CD4-positive, CD25-positive, alpha-beta regulatory T cell (primary cell): ENCODE measurements around the gene COX7A2L. TPM values are rescaled to one million over a fixed set of nuclear protein-coding genes. Genes with fewer than 3 reads are reported as not detected.
"Not testable (repeated sequence)": the region's sequence is repeated elsewhere in the genome, so short reads cannot be mapped to it uniquely, and the experiment has no call there.

ENCODE experiments used
- ATAC-seq, 2 donors: fragments of 150-1000 bp; cut with Tn5 transposase; one replicate each; pipeline ENCODE4 v1.10.0; 2021; ENCODE audit warnings: low read depth in 2 of 2, moderate number of reproducible peaks in 2 of 2, moderate library complexity in 1 of 2
- DNase-seq, 3 donors: peaks; one replicate each; pipeline versions ENCODE4 v3.0.0 to v3.0.0-alpha.2; 2012 to 2022; ENCODE audit warnings: mixed read lengths in 1 of 3
- H3K27ac ChIP-seq: one replicate; pipeline ENCODE4 v1.7.0; 2013; ENCODE audit warnings: mild to moderate bottlenecking, low read length; ENCODE audit not compliant: insufficient read depth, poor library complexity, severe bottlenecking
- H3K27me3 ChIP-seq: one replicate; pipeline ENCODE4 v1.7.0; 2013; ENCODE audit warnings: low read length; ENCODE audit not compliant: control insufficient read depth, insufficient read depth
- H3K36me3 ChIP-seq: one replicate; pipeline ENCODE4 v1.7.0; 2013; ENCODE audit warnings: mild to moderate bottlenecking, low read length, moderate library complexity; ENCODE audit not compliant: control insufficient read depth, insufficient read depth
- H3K4me1 ChIP-seq: 2 replicates; pipeline ENCODE4 v1.7.0; 2013; ENCODE audit warnings: mild to moderate bottlenecking, low read length; ENCODE audit not compliant: insufficient read depth, control insufficient read depth, poor library complexity, severe bottlenecking
- H3K4me3 ChIP-seq: one replicate; pipeline ENCODE4 v1.7.0; 2013; ENCODE audit warnings: low read depth, mild to moderate bottlenecking, low read length, moderate library complexity
- H3K9me3 ChIP-seq, 2 experiments: 1 replicate in 1 of 2; 2 replicates in 1 of 2; pipeline ENCODE4 v1.7.0; 2013; ENCODE audit warnings: low read length in 2 of 2, mild to moderate bottlenecking in 1 of 2, moderate library complexity in 1 of 2; ENCODE audit not compliant: control insufficient read depth in 2 of 2
- H3K27ac Mint-ChIP-seq, 3 donors: one replicate each; pipeline ENCODE4 v1.8.0; 2020 to 2022; ENCODE audit warnings: mild to moderate bottlenecking in 3 of 3, mixed read lengths in 3 of 3, moderate library complexity in 2 of 3
- H3K27me3 Mint-ChIP-seq: one replicate; pipeline ENCODE4 v1.8.0; 2022; ENCODE audit warnings: mild to moderate bottlenecking, mixed read lengths
- H3K36me3 Mint-ChIP-seq: one replicate; pipeline ENCODE4 v1.8.0; 2020; ENCODE audit warnings: mixed read lengths
- H3K4me1 Mint-ChIP-seq, 4 donors: one replicate each; pipeline ENCODE4 v1.8.0; 2020 to 2022; ENCODE audit warnings: mixed read lengths in 4 of 4, mild to moderate bottlenecking in 1 of 4
- H3K4me3 Mint-ChIP-seq, 4 donors: one replicate each; pipeline ENCODE4 v1.8.0; 2020 to 2022; ENCODE audit warnings: mild to moderate bottlenecking in 4 of 4, mixed read lengths in 4 of 4, moderate library complexity in 3 of 4
- H3K9me3 Mint-ChIP-seq, 7 donors: one replicate each; pipeline ENCODE4 v1.8.0; 2020 to 2022; ENCODE audit warnings: mixed read lengths in 7 of 7, mild to moderate bottlenecking in 3 of 7, moderate library complexity in 2 of 7
- polyA plus RNA-seq, 4 donors: library from polyadenylated mRNA; unstranded; fragments of 300-500 nt; fragmentation: Illumina TruSeq; gene quantifications; one replicate each; pipeline ENCODE4 v1.2.3, GENCODE V29; 2021
- total RNA-seq: library from RNA; stranded (reverse); gene quantifications from one replicate; pipeline ENCODE4 v1.2.3, GENCODE V29; 2022

Gene COX7A2L
- total and polyA plus RNA-seq, 5 donors from 2014 or later: 57.2 to 214 (median 191) TPM

DNA sequence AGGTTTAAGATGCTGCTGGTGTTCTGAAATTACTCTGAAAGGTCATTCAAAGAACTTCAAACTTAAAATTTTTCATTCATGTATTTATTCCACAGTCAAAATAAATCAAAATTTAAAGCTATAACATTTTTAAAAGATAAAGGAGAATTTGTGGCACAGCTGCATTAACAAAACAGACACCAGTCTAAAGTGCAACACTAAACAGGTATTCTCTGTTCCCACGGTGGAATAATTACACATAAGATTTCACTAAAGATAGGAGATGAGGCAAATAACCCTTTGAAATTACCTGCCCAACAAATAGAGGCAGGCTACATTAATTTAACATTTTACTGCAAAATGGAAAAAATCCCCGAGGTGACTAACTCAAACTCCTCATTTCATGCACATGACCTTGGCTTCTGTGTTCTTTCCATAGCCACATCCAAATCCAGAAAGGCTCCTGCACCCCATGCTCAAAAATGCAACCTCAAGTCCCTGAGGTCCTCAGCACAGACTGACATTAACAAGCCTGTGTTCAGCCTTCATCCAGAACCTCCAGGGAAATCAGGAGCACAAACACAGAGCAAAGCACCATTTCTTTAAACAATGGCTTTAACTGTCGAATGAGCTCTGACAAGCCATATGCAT lies 10.5 kb downstream of the COX7A2L start:
- Mint-ChIP-seq H3K27me3 (no peaks in the 10 kb centered on the region), H3K4me1 (peaks cover 22 to 50% (median 33%) of the 10 kb centered on the region in 4 donors), H3K9me3 (no peaks in the 10 kb centered on the region), H3K4me3 (no peak overlapping the region), H3K27ac (peak overlapping the region in 1 of 3 donors; percentile 42), H3K36me3 (peaks cover 56% of the 10 kb centered on the region)
- Histone ChIP-seq H3K4me1 (peaks cover 3% of the 10 kb centered on the region), H3K9me3 (no peaks in the 10 kb centered on the region), H3K27ac (no peak overlapping the region), H3K4me3 (no peak overlapping the region), H3K27me3 (no peaks in the 10 kb centered on the region), H3K36me3 (peaks cover 45% of the 10 kb centered on the region)
- ATAC-seq (no peak), DNase-seq (no peak)

DNA sequence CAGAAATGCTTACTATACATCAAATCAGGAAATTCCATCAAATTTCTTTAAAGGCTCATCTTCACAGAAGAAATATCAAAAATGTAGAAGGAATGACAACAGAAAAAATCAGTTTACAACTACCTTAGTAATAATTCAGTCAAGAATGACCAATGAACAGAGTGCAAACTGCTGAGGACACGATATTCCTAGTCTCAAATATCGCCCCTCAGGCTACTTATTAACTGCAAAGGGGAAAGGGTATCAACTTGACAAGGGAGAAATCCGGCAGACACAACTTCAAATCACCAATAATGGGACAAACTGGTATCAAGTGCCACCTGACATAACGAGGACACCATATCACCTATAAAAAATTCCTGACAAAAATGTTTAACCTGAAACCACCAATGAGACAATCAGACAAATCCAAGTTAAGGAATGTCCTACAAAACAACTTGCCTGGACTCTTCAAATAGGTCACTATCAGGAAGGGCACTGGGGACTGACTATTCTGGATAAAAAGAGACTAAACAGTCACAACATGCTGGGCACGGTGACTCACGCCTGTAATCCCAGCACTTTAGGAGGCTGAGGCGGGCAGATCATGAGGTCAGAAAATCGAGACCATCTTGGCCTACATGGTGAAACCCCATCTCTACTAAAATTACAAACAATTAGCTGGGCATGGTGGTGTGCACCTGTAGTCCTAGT lies 12.8 kb downstream of the COX7A2L start:
- no peak overlapping the region for H3K27ac ChIP-seq
- ATAC-seq: no peak

DNA sequence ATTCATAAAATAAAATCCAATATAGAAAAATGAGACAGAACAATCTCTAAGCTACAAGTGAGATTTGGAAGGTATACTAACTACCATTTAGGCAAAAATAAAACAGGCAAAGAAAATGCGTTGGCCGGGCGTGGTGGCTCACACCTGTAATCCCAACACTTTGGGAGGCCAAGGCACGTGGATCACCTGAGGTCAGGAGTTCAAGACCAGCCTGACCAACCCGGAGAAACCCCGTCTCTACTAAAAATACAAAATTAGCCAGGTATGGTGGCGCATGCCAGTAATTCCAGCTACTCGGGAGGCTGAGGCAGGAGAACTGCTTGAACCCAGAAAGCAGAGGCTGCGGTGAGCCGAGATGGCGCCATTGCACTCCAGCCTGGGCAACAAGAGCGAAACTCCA lies 13.5 kb downstream of the COX7A2L start:
- H3K4me3 ChIP-seq, H3K9me3 ChIP-seq, ATAC-seq, H3K4me3 Mint-ChIP-seq, H3K27ac ChIP-seq, H3K27me3 Mint-ChIP-seq, DNase-seq, H3K4me1 ChIP-seq, H3K9me3 Mint-ChIP-seq, H3K27me3 ChIP-seq: not testable (repeated sequence)
- Mint-ChIP-seq H3K36me3 (peaks cover 57% of the 10 kb centered on the region), H3K27ac (peak overlapping the region in 2 of 3 donors; percentile 7 to 35), H3K4me1 (peaks cover 16 to 34% (median 20%) of the 10 kb centered on the region in 4 donors)
- H3K36me3 ChIP-seq: peaks cover 53% of the 10 kb centered on the region

More for the DNA sequence above, 12.8 kb downstream of the COX7A2L start:
- H3K4me3 Mint-ChIP-seq: no peak overlapping the region
- peak overlapping the region in 1 of 3 donors; percentile 7 for H3K27ac Mint-ChIP-seq
- no peaks in the 10 kb centered on the region for H3K9me3 Mint-ChIP-seq
- peaks cover 16 to 39% (median 20%) of the 10 kb centered on the region in 4 donors for H3K4me1 Mint-ChIP-seq
- Histone ChIP-seq H3K9me3 (no peaks in the 10 kb centered on the region), H3K27me3 (no peaks in the 10 kb centered on the region), H3K4me1 (no peaks in the 10 kb centered on the region), H3K36me3 (peaks cover 57% of the 10 kb centered on the region), H3K4me3 (no peak overlapping the region)
- H3K36me3 Mint-ChIP-seq: peaks cover 63% of the 10 kb centered on the region
- DNase-seq: no peak
- no peaks in the 10 kb centered on the region for H3K27me3 Mint-ChIP-seq

DNA sequence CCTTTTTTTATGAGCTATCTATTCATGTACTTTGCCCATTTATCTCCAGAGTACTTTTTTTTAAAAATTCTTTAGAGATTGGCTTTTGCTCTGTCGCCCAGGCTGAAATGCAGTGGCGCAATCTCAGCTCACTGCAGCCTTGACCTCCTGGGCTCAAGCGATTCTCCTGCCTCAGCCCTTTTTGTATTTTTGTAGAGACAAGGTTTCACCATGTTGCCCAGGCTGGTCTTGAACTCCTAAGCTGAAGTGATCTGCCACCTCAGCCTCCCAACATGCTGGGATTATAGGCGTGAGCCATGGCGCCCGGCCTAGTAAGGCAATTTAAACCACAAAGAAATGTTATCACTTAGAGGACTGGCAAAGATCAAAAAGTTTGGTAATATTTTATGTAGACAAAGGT lies 14.2 kb downstream of the COX7A2L start:
- not testable (repeated sequence) for H3K9me3 Mint-ChIP-seq, H3K4me3 ChIP-seq, H3K27me3 ChIP-seq, H3K27ac ChIP-seq, DNase-seq, ATAC-seq, H3K9me3 ChIP-seq, H3K4me3 Mint-ChIP-seq, H3K27me3 Mint-ChIP-seq, H3K4me1 ChIP-seq, H3K27ac Mint-ChIP-seq
- peaks cover 47% of the 10 kb centered on the region for H3K36me3 ChIP-seq
- Mint-ChIP-seq H3K36me3 (peaks cover 55% of the 10 kb centered on the region), H3K4me1 (peaks cover 15 to 34% (median 26%) of the 10 kb centered on the region in 4 donors)

DNA sequence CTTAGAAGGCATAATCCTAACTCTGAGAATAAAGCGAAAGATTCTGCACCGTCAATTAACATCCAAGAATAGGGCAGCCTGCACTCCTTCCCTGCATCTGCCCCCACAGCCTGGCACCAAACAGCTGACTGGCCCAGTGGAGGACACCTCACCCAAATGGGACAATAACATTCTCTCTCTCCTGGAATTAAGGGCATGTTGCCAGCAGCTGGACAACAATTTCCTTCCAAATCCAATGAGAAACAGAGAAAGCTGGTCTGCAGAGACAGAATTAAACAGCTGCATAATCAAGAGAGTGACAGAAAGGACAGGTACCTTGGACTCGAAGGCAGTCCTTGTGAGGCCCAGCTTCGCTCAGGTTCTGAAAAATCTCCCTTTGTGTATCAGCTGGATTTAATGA lies 15.0 kb downstream of the COX7A2L start:
- H3K9me3 ChIP-seq: no peaks in the 10 kb centered on the region
- no peak overlapping the region for H3K4me3 ChIP-seq
- no peaks in the 10 kb centered on the region for H3K27me3 ChIP-seq
- Mint-ChIP-seq H3K27me3 (no peaks in the 10 kb centered on the region), H3K4me1 (peaks cover 15 to 34% (median 29%) of the 10 kb centered on the region in 4 donors), H3K9me3 (peaks cover 0 to 2% (median 0%) of the 10 kb centered on the region in 7 donors), H3K4me3 (no peak overlapping the region), H3K27ac (peak overlapping the region in 2 of 3 donors; percentile 20 to 36), H3K36me3 (peaks cover 48% of the 10 kb centered on the region)
- no peaks in the 10 kb centered on the region for H3K4me1 ChIP-seq
- no peak overlapping the region for H3K27ac ChIP-seq
- DNase-seq (no peak), ATAC-seq (no peak)
- H3K36me3 ChIP-seq: peaks cover 42% of the 10 kb centered on the region

DNA sequence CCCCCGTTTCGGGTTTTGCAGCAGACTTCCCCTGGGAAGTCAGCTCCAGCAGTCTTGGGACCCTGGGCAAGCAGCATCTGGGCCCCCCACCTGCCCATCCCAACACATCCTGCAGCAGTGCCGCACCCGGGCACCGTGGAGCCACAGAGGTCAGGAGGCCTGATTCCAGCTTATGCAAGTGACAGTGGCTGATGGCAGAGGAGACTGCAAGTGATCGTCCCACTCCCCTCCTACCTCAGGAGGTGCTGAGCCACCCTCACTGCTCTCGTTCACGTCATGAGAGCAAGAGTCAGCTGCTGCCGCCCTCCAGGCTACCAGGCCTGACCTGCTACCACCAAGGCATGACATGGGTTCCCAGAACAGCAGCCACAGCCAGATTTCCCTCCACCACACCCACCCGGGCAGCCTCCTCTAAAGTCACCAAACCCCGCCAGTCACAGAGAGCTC lies 18.2 kb downstream of the COX7A2L start:
- Histone ChIP-seq H3K4me1 (no peaks in the 10 kb centered on the region), H3K4me3 (no peak overlapping the region), H3K36me3 (peaks cover 31% of the 10 kb centered on the region), H3K9me3 (no peaks in the 10 kb centered on the region), H3K27ac (no peak overlapping the region), H3K27me3 (no peaks in the 10 kb centered on the region)
- H3K4me1 Mint-ChIP-seq: peaks cover 15 to 36% (median 27%) of the 10 kb centered on the region in 4 donors
- peak overlapping the region; percentile 35 to 67 (median 56) for H3K27ac Mint-ChIP-seq
- peaks cover 0 to 5% (median 0%) of the 10 kb centered on the region in 7 donors for H3K9me3 Mint-ChIP-seq
- DNase-seq (no peak), ATAC-seq (no peak)
- peaks cover 46% of the 10 kb centered on the region for H3K36me3 Mint-ChIP-seq
- H3K27me3 Mint-ChIP-seq: no peaks in the 10 kb centered on the region
- no peak overlapping the region for H3K4me3 Mint-ChIP-seq

DNA sequence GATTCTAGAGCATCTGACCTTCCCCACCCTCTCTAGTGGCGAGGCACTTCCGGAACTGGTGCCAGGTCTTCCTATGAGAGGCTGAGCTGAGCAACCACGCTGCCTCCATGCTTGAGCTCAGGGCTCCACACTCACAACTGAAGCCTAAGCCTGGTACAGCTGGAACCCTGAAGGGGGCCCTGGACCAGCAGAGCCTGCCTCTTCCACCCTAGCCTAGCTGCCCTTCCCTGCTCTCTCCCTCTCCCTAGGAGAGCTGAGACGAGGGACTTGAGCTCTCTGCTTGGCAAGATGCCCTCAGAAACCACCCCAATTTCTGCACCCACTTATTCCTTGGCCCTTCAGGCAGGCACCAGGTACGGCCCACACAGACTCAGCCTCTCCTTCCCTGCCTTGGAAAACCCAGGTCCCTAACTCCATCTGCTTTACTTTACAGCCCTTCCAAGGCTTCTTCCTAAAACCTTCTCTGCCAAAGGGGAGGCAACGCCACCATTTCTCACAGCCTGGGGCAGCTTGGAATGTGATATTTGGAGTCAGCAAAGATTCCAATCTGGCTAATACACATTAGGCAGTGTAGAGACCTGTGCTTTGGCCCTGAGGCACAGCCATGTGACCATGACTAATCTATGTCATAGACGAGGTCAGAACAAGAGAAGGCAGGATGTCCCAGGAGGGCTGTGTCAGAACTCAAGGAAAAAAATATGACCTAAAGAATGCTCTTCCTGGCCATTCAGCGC lies 18.8 kb downstream of the COX7A2L start:
- Mint-ChIP-seq H3K4me3 (peak overlapping the region in 1 of 4 donors; percentile 31), H3K9me3 (peaks cover 0 to 5% (median 0%) of the 10 kb centered on the region in 7 donors), H3K27me3 (no peaks in the 10 kb centered on the region), H3K27ac (peak overlapping the region; percentile 56 to 86 (median 76)), H3K4me1 (peaks cover 13 to 36% (median 26%) of the 10 kb centered on the region in 4 donors), H3K36me3 (peaks cover 48% of the 10 kb centered on the region)
- Histone ChIP-seq H3K27ac (no peak overlapping the region), H3K4me3 (no peak overlapping the region), H3K9me3 (no peaks in the 10 kb centered on the region), H3K4me1 (no peaks in the 10 kb centered on the region), H3K36me3 (peaks cover 33% of the 10 kb centered on the region), H3K27me3 (no peaks in the 10 kb centered on the region)
- peak in 1 of 2 donors; percentile 40 for ATAC-seq
- DNase-seq: no peak
